Suppressor macrophage (primary cell): ENCODE results near the gene SHLD3.
"Not testable (repeated sequence)": the region's sequence is repeated elsewhere in the genome, so short reads cannot be mapped to it uniquely, and the experiment has no call there.

ENCODE experiments used
- DNase-seq, 4 experiments: peaks; one replicate each; pipeline ENCODE4 v3.0.0-alpha.2; 2020 to 2022
- total RNA-seq, 17 experiments: gene quantifications; one replicate each; lab custom pipeline; 2026; ENCODE audit warnings: mixed read lengths in 6 of 17, inconsistent platforms in 3 of 17; lab: John Stamatoyannopoulos, UW

Gene SHLD3
- 0.54 to 5.0 (median 2.1) reads per million in 17 experiments for total RNA-seq

- peak; percentile 81 to 91 (median 88) for DNase-seq
These were observed at the start of gene SHLD3, which contains the start of gene TRAPPC13 for GRCh38 chr5:65624571-65625555. SHLD3 (plus strand) TSS chr5:65625027; CDS start chr5:65629588, 4,561 bp downstream. TRAPPC13 (plus strand) TSS chr5:65625027; CDS start chr5:65625061, 34 bp downstream.

GRCh38 chr5:65577141-65577540, 47.7 kb upstream of the SHLD3 start:
- DNase-seq: no peak

GRCh38 chr5:65588694-65589093, 36.1 kb upstream of the SHLD3 start:
- DNase-seq: no peak

GRCh38 chr5:65601761-65602160, 23.1 kb upstream of the SHLD3 start:
- not testable (repeated sequence) for DNase-seq

GRCh38 chr5:65611524-65611923, 13.3 kb upstream of the SHLD3 start:
- no peak for DNase-seq

- no peak for DNase-seq
These were observed 12.4 kb upstream of the SHLD3 start for GRCh38 chr5:65612298-65612907.

- no peak for DNase-seq
These were observed 4.8 kb upstream of the SHLD3 start for GRCh38 chr5:65620021-65620420.

- DNase-seq: not testable (repeated sequence)
These were observed 2.9 kb upstream of the SHLD3 start for GRCh38 chr5:65621961-65622360.

- no peak for DNase-seq
These were observed 1.3 kb upstream of the SHLD3 start for GRCh38 chr5:65623482-65623881.

GRCh38 chr5:65624025-65624570, 729 bp upstream of the SHLD3 start, which contains the start of gene TRIM23:
TRIM23 (minus strand) TSS chr5:65624333; CDS start chr5:65624274, 59 bp downstream.
- DNase-seq: peak; percentile 95 to 97 (median 97)

- peak in 2 of 4 experiments; percentile 10 to 15 for DNase-seq
These were observed 916 bp downstream of the SHLD3 start for GRCh38 chr5:65625743-65626142.

GRCh38 chr5:65630981-65631380, 6.2 kb downstream of the SHLD3 start:
- DNase-seq: no peak

- no peak for DNase-seq
These were observed 15.4 kb downstream of the SHLD3 start for GRCh38 chr5:65640240-65640639.

- DNase-seq: no peak
These were observed 22.1 kb downstream of the SHLD3 start for GRCh38 chr5:65646938-65647337.

GRCh38 chr5:65647941-65648340, 23.1 kb downstream of the SHLD3 start:
- no peak for DNase-seq

GRCh38 chr5:65651144-65651543, 26.3 kb downstream of the SHLD3 start:
- DNase-seq: no peak

- no peak for DNase-seq
These were observed 29.9 kb downstream of the SHLD3 start for GRCh38 chr5:65654713-65655112.

- no peak for DNase-seq
These were observed 39.1 kb downstream of the SHLD3 start for GRCh38 chr5:65663804-65664521.

GRCh38 chr5:65668696-65669095, 43.9 kb downstream of the SHLD3 start:
- peak in 3 of 4 experiments; percentile 22 to 33 (median 30) for DNase-seq

- DNase-seq: peak; percentile 15 to 71 (median 45)
These were observed 48.0 kb downstream of the SHLD3 start for GRCh38 chr5:65672796-65673195.

- no peak for DNase-seq
These were observed 49.9 kb downstream of the SHLD3 start for GRCh38 chr5:65674749-65675148.

- DNase-seq: peak; percentile 15 to 45 (median 39)
These were observed 51.2 kb downstream of the SHLD3 start for GRCh38 chr5:65676056-65676455.
